SK-N-SH treated with all-trans-retinoic acid at 6 μM for 48 hours (cell line): ENCODE data around the gene DGKI.

Experiments used
- ATAC-seq: fragments of 200-7000 bp; cut with Tn5 transposase; 3 replicates; pipeline ENCODE4 v1.9.1; 2020; ENCODE audit warnings: mild to moderate bottlenecking, moderate library complexity
- ARNTL ChIP-seq: fragments of 450-650 bp; formaldehyde crosslinking; IDR thresholded peaks from 2 replicates; pipeline ENCODE4 v1.5.0; 2020; ENCODE audit warnings: low read depth, mild to moderate bottlenecking, moderate library complexity, borderline replicate concordance
- BACH2 ChIP-seq: fragments of 250-450 bp; sonication (Bioruptor Pico); IDR thresholded peaks from 2 replicates; pipeline ENCODE4 v1.9.0; 2021; ENCODE audit warnings: mild to moderate bottlenecking, borderline replicate concordance
- CSDC2 ChIP-seq: fragments of 250-450 bp; sonication (Bioruptor Pico); IDR thresholded peaks from 2 replicates; pipeline ENCODE4 v1.5.0; 2020; ENCODE audit warnings: mild to moderate bottlenecking, moderate library complexity
- ESRRG ChIP-seq: fragments of 250-450 bp; sonication (Bioruptor Pico); IDR thresholded peaks from 2 replicates; pipeline ENCODE4 v1.6.1; 2021; ENCODE audit warnings: mild to moderate bottlenecking
- ISL1 ChIP-seq: fragments of 250-450 bp; sonication (Bioruptor Pico); IDR thresholded peaks from 2 replicates; pipeline ENCODE4 v2.1.2; 2022; ENCODE audit warnings: mild to moderate bottlenecking, moderate library complexity
- OSR1 ChIP-seq: fragments of 250-450 bp; sonication (Bioruptor Pico); IDR thresholded peaks from 2 replicates; pipeline ENCODE4 v1.8.0; 2022; ENCODE audit warnings: moderate library complexity, mild to moderate bottlenecking, inconsistent platforms
- PPARA ChIP-seq: fragments of 250-450 bp; sonication (Bioruptor Pico); IDR thresholded peaks from 2 replicates; pipeline ENCODE4 v1.5.0; 2020; ENCODE audit warnings: mild to moderate bottlenecking, borderline replicate concordance
- TCF4 ChIP-seq: fragments of 250-450 bp; sonication (Bioruptor Pico); IDR thresholded peaks from 2 replicates; pipeline ENCODE4 v1.8.0; 2021; ENCODE audit warnings: mild to moderate bottlenecking, moderate library complexity, borderline replicate concordance
- TOX ChIP-seq: fragments of 250-450 bp; sonication (Bioruptor Pico); IDR thresholded peaks from 2 replicates; pipeline ENCODE4 v1.8.0; 2021; ENCODE audit warnings: mild to moderate bottlenecking, moderate library complexity, borderline replicate concordance
- ZC3H10 ChIP-seq: fragments of 250-450 bp; sonication (Bioruptor Pico); IDR thresholded peaks from 2 replicates; pipeline ENCODE4 v1.5.1; 2021; ENCODE audit warnings: mild to moderate bottlenecking, moderate library complexity
- ZFP30 ChIP-seq: fragments of 450-650 bp; formaldehyde crosslinking; IDR thresholded peaks from 2 replicates; pipeline ENCODE4 v1.5.0; 2022; ENCODE audit warnings: mild to moderate bottlenecking, moderate library complexity
- ZNF565 ChIP-seq: fragments of 450-650 bp; formaldehyde crosslinking; conservative IDR thresholded peaks from 2 replicates; pipeline ENCODE4 v1.5.0; 2020; ENCODE audit warnings: low read depth, mild to moderate bottlenecking, moderate library complexity
- ZNF8 ChIP-seq: fragments of 450-650 bp; formaldehyde crosslinking; IDR thresholded peaks from 2 replicates; pipeline ENCODE4 v1.5.0; 2020; ENCODE audit warnings: mild to moderate bottlenecking, moderate library complexity
- TF ChIP-seq, protein P1 (sequence below): fragments of 250-450 bp; sonication (Bioruptor Pico); IDR thresholded peaks from 2 replicates; pipeline ENCODE4 v1.5.0; 2020; ENCODE audit warnings: mild to moderate bottlenecking, moderate library complexity
- TF ChIP-seq, protein P2 (sequence below): fragments of 250-450 bp; sonication (Bioruptor Pico); IDR thresholded peaks from 2 replicates; pipeline ENCODE4 v1.5.1; 2021; ENCODE audit warnings: mild to moderate bottlenecking, moderate library complexity
- TF ChIP-seq, protein P3 (sequence below): fragments of 250-450 bp; sonication (Bioruptor Pico); IDR thresholded peaks from 2 replicates; pipeline ENCODE4 v1.5.1; 2020; ENCODE audit warnings: low read depth, mild to moderate bottlenecking, moderate library complexity
- TF ChIP-seq, protein P4 (sequence below): fragments of 250-450 bp; sonication (Bioruptor Pico); IDR thresholded peaks from 2 replicates; pipeline ENCODE4 v1.8.0; 2021; ENCODE audit warnings: low read depth, mild to moderate bottlenecking, moderate library complexity, borderline replicate concordance

DGKI gene

DNA sequence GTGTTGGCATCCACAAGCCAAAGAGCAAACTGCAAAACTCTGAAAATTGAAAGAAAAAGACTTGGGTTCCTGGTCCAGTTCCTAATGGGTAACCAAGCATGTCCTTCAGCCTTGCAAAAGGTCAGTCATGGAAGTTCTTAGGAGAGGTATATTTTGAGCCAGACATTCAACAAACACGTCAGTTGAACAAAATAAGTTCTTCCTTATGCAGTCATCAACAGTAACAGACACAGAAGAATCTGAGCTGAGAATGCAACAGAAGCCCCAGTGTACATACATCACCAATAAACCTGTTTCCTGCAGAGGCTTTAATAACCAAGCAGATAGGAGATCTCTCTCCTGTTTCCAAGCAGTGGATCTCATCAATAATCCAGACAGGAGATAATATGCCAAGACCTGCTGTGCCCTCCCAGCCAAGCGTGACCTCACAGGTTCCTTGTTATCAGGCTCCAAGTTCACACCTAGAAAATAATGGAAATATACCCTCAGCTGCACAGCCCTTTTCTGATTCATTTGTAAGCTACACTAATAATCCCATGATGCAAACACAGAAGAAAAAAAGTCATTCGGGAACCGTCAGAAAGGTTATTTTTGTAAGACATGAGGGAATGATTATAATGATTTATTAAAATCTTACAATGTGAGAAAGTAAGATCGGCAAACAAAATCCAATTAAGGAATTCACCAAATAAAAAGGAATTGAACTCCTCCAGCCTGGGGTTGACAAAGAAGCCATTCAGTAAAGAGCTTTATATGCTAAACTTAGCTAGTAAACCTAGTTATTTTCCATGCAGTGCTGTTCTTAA lies 90.7 kb downstream of the DGKI start (continued):
- TF ChIP-seq, protein P1, sequence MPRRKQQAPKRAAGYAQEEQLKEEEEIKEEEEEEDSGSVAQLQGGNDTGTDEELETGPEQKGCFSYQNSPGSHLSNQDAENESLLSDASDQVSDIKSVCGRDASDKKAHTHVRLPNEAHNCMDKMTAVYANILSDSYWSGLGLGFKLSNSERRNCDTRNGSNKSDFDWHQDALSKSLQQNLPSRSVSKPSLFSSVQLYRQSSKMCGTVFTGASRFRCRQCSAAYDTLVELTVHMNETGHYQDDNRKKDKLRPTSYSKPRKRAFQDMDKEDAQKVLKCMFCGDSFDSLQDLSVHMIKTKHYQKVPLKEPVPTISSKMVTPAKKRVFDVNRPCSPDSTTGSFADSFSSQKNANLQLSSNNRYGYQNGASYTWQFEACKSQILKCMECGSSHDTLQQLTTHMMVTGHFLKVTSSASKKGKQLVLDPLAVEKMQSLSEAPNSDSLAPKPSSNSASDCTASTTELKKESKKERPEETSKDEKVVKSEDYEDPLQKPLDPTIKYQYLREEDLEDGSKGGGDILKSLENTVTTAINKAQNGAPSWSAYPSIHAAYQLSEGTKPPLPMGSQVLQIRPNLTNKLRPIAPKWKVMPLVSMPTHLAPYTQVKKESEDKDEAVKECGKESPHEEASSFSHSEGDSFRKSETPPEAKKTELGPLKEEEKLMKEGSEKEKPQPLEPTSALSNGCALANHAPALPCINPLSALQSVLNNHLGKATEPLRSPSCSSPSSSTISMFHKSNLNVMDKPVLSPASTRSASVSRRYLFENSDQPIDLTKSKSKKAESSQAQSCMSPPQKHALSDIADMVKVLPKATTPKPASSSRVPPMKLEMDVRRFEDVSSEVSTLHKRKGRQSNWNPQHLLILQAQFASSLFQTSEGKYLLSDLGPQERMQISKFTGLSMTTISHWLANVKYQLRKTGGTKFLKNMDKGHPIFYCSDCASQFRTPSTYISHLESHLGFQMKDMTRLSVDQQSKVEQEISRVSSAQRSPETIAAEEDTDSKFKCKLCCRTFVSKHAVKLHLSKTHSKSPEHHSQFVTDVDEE (CRISPR knock-in tag), result no peak
- TF ChIP-seq CSDC2 (CRISPR knock-in tag), result no peak
- no peak for TF ChIP-seq ZNF8 (CRISPR knock-in tag)
- TF ChIP-seq, all 23 proteins: peak for 0

DNA sequence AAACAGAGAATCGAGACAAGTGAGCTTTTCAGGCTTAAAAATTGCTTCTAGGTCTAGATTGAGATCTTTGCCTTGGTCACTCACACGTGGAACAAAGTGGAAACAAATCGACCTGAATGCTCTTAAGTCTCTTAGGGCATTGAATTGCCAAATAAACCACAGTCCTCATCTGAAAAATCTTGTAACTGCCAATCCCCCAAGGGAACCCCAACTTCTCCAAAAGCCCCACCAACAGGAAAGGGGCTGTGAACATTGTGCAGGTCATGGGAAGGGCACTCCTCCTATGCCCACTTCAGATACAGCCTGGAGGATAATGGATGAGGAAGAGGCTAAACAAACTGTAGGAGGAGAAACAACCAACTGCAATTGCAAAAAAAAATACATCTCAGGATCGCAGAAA lies 91.3 kb downstream of the DGKI start:
- TF ChIP-seq OSR1 (CRISPR knock-in tag) (no peak), ZNF565 (CRISPR knock-in tag) (no peak), BACH2 (CRISPR knock-in tag) (no peak), ARNTL (CRISPR knock-in tag) (no peak), ESRRG (CRISPR knock-in tag) (no peak), ZNF8 (CRISPR knock-in tag) (no peak)
- TF ChIP-seq, protein P1 (CRISPR knock-in tag), result no peak
- TF ChIP-seq, protein P2, sequence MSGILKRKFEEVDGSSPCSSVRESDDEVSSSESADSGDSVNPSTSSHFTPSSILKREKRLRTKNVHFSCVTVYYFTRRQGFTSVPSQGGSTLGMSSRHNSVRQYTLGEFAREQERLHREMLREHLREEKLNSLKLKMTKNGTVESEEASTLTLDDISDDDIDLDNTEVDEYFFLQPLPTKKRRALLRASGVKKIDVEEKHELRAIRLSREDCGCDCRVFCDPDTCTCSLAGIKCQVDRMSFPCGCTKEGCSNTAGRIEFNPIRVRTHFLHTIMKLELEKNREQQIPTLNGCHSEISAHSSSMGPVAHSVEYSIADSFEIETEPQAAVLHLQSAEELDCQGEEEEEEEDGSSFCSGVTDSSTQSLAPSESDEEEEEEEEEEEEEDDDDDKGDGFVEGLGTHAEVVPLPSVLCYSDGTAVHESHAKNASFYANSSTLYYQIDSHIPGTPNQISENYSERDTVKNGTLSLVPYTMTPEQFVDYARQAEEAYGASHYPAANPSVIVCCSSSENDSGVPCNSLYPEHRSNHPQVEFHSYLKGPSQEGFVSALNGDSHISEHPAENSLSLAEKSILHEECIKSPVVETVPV (CRISPR knock-in tag), result no peak
- ATAC-seq, result no peak

DNA sequence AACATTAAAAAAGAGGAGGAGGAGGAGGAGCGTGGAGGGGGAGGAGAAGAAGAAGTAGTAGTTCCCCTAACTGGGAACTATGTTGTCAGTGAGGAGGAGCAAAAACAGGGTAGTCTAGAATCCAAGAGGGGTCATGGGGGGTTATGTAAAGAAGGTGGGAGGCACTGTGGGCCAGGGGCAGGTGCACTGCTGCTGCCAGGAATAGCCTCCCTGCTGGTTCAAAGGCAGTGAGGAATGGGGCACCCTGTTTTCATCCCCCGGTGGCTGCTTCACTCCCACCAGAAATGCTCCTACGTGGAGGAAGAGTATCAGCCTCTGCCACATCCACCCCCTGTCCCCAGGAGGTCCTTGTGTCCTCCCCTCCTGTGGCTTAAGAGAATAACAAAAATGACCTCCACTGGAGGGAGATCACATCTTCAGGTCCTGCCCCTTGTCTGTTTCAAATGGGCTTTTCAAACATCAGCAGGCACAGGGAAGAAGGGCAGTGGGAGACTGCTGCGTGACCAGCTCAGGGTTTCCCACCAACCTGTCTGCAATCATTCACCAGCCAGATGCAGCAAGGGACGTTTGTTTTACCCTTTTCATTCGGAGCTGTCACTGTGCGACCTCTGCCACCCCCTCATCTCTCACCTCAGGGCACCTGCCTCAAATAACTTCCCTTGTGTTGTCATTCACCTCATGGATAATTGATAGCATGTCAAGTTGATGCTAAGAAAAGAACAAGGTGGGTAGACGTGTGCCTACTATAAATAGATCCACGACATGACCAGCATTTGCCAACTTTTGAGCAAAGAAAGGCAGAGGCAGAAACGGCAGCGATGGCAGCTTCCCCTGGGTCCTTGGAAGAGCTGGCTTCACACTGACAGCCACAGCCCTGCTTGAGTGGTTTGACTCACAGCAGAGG lies 92.6 kb downstream of the DGKI start:
- ATAC-seq, result no peak
- TF ChIP-seq ESRRG (CRISPR knock-in tag) (no peak), ZC3H10 (CRISPR knock-in tag) (no peak), PPARA (CRISPR knock-in tag) (no peak), ISL1 (no peak), ZNF8 (CRISPR knock-in tag) (no peak), OSR1 (CRISPR knock-in tag) (no peak), ZFP30 (CRISPR knock-in tag) (no peak), TCF4 (CRISPR knock-in tag) (no peak), TOX (CRISPR knock-in tag) (no peak)
- TF ChIP-seq, protein P1 (CRISPR knock-in tag), result no peak
- TF ChIP-seq, protein P3, sequence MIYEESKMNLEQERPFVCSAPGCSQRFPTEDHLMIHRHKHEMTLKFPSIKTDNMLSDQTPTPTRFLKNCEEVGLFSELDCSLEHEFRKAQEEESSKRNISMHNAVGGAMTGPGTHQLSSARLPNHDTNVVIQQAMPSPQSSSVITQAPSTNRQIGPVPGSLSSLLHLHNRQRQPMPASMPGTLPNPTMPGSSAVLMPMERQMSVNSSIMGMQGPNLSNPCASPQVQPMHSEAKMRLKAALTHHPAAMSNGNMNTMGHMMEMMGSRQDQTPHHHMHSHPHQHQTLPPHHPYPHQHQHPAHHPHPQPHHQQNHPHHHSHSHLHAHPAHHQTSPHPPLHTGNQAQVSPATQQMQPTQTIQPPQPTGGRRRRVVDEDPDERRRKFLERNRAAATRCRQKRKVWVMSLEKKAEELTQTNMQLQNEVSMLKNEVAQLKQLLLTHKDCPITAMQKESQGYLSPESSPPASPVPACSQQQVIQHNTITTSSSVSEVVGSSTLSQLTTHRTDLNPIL (CRISPR knock-in tag), result no peak
- TF ChIP-seq, protein P4, sequence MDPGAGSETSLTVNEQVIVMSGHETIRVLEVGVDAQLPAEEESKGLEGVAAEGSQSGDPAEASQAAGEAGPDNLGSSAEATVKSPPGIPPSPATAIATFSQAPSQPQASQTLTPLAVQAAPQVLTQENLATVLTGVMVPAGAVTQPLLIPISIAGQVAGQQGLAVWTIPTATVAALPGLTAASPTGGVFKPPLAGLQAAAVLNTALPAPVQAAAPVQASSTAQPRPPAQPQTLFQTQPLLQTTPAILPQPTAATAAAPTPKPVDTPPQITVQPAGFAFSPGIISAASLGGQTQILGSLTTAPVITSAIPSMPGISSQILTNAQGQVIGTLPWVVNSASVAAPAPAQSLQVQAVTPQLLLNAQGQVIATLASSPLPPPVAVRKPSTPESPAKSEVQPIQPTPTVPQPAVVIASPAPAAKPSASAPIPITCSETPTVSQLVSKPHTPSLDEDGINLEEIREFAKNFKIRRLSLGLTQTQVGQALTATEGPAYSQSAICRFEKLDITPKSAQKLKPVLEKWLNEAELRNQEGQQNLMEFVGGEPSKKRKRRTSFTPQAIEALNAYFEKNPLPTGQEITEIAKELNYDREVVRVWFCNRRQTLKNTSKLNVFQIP (CRISPR knock-in tag), result no peak
